IMR-90 (cell line): ENCODE measurements around the gene SYTL3. TPM values are rescaled to one million over a fixed set of nuclear protein-coding genes. Genes with fewer than 3 reads are reported as not detected.

Source experiments
- ATAC-seq: fragments of 200-7000 bp; cut with Tn5 transposase; 2 replicates; pipeline ENCODE4 v1.9.1; 2020; ENCODE audit warnings: low read depth, mild to moderate bottlenecking, moderate library complexity
- BruUV-seq: library from RNA; stranded (reverse); fragments of 400-500 nt; replicated peaks from 2 replicates; lab custom pipeline; 2021; lab: Mats Ljungman, UMichigan
- CTCF ChIA-PET: fragments of 300-600 bp; formaldehyde crosslinking; extraction: SDS; loops from one replicate; lab custom pipeline; 2021; ENCODE audit warnings: antibody characterized with exemption; lab: Yijun Ruan, JAX
- POLR2A ChIA-PET: fragments of 300-600 bp; sonication (Branson Sonifier 250); formaldehyde crosslinking; loops from one replicate; lab custom pipeline; 2022; ENCODE audit warnings: antibody characterized with exemption; ENCODE audit not compliant: unreplicated experiment; lab: Charles Lee
- DNase-seq: peaks from one replicate; pipeline ENCODE4 v3.0.0; 2013
- H2AFZ ChIP-seq: replicated peaks from 2 replicates; pipeline ENCODE3; 2013; ENCODE audit warnings: low read length, mild to moderate bottlenecking; ENCODE audit not compliant: poor library complexity
- H2AK5ac ChIP-seq: 2 replicates; pipeline ENCODE4 v1.6.1; 2013; ENCODE audit warnings: low read depth, low read length, inconsistent platforms
- H2AK9ac ChIP-seq: replicated peaks from 2 replicates; pipeline ENCODE3; 2013; ENCODE audit warnings: mild to moderate bottlenecking, low read depth, low read length, moderate library complexity; ENCODE audit not compliant: poor library complexity
- H2BK120ac ChIP-seq: 2 replicates; pipeline ENCODE4 v1.6.1; 2013; ENCODE audit warnings: low read depth, low read length, inconsistent platforms
- H2BK15ac ChIP-seq: 3 replicates; pipeline ENCODE4 v1.6.1; 2013; ENCODE audit warnings: low read depth, low read length, inconsistent platforms
- H2BK20ac ChIP-seq: 2 replicates; pipeline ENCODE4 v1.6.1; 2013; ENCODE audit warnings: low read depth, mild to moderate bottlenecking, inconsistent platforms, low read length, moderate library complexity
- H2BK5ac ChIP-seq: 2 replicates; pipeline ENCODE4 v1.6.1; 2013; ENCODE audit warnings: mild to moderate bottlenecking, low read depth, low read length, inconsistent platforms; ENCODE audit not compliant: poor library complexity, severe bottlenecking
- H3K14ac ChIP-seq: replicated peaks from 2 replicates; pipeline ENCODE4 v1.6.1; 2013; ENCODE audit warnings: low read depth, low read length, inconsistent platforms
- H3K18ac ChIP-seq: 2 replicates; pipeline ENCODE4 v1.6.1; 2013; ENCODE audit warnings: low read depth, low read length, control low read depth
- H3K23ac ChIP-seq: 2 replicates; pipeline ENCODE4 v1.6.1; 2013; ENCODE audit warnings: low read depth, low read length, inconsistent platforms
- H3K27ac ChIP-seq: 2 replicates; pipeline ENCODE4 v1.5.1; 2013; ENCODE audit warnings: mild to moderate bottlenecking, control low read depth, low read length; ENCODE audit not compliant: insufficient read depth
- H3K27me3 ChIP-seq: 2 replicates; pipeline ENCODE4 v1.6.1; 2013; ENCODE audit warnings: low read length; ENCODE audit not compliant: control insufficient read depth, insufficient read depth
- H3K36me3 ChIP-seq: 2 replicates; pipeline ENCODE4 v1.6.1; 2013; ENCODE audit warnings: low read length, mixed read lengths; ENCODE audit not compliant: control insufficient read depth, insufficient read depth
- H3K4ac ChIP-seq: 2 replicates; pipeline ENCODE4 v1.6.1; 2013; ENCODE audit warnings: low read depth, low read length, inconsistent platforms
- H3K4me1 ChIP-seq: 2 replicates; pipeline ENCODE4 v1.6.1; 2013; ENCODE audit warnings: low read length, mixed read lengths; ENCODE audit not compliant: control insufficient read depth, insufficient read depth
- H3K4me2 ChIP-seq: 2 replicates; pipeline ENCODE4 v1.6.1; 2013; ENCODE audit warnings: low read depth, mild to moderate bottlenecking, control low read depth, low read length, moderate library complexity
- H3K4me3 ChIP-seq: 2 replicates; pipeline ENCODE4 v1.5.1; 2013; ENCODE audit warnings: low read depth, mild to moderate bottlenecking, control low read depth, low read length, moderate library complexity; ENCODE audit not compliant: insufficient read depth
- H3K56ac ChIP-seq: 2 replicates; pipeline ENCODE4 v1.6.1; 2013; ENCODE audit warnings: low read length, inconsistent platforms; ENCODE audit not compliant: insufficient read depth; ENCODE audit errors: extremely low read depth
- H3K79me1 ChIP-seq, 2 experiments: 2 replicates each; pipeline ENCODE4 v1.6.1; 2013; ENCODE audit warnings: low read length in 2 of 2, inconsistent platforms in 1 of 2, low read depth in 1 of 2
- H3K9ac ChIP-seq: 2 replicates; pipeline ENCODE4 v1.6.1; 2013; ENCODE audit warnings: low read depth, low read length, control low read depth
- H3K9me1 ChIP-seq: 2 replicates; pipeline ENCODE4 v1.6.1; 2013; ENCODE audit warnings: low read length, inconsistent platforms; ENCODE audit not compliant: insufficient read depth
- H3K9me3 ChIP-seq: 2 replicates; pipeline ENCODE4 v1.6.1; 2013; ENCODE audit warnings: low read length; ENCODE audit not compliant: control insufficient read depth, insufficient read depth
- H4K20me1 ChIP-seq: 2 replicates; pipeline ENCODE4 v1.6.1; 2013; ENCODE audit warnings: low read length, inconsistent platforms; ENCODE audit not compliant: insufficient read depth
- H4K5ac ChIP-seq: 2 replicates; pipeline ENCODE4 v1.6.1; 2013; ENCODE audit warnings: mild to moderate bottlenecking, low read depth, low read length, control low read depth
- H4K8ac ChIP-seq, 2 experiments: 2 replicates each; pipeline ENCODE4 v1.6.1; 2013; ENCODE audit warnings: low read depth in 2 of 2, low read length in 2 of 2, control low read depth in 1 of 2, inconsistent platforms in 1 of 2
- H4K91ac ChIP-seq: 2 replicates; pipeline ENCODE4 v1.6.1; 2013; ENCODE audit warnings: low read depth, low read length, inconsistent platforms; ENCODE audit not compliant: insufficient read depth
- CEBPB ChIP-seq: IDR thresholded peaks from 2 replicates; pipeline ENCODE4 v1.6.1; 2012; ENCODE audit warnings: low read depth, low read length, improper control_type of control experiment
- WGBS, 2 experiments: methylation state at CpG; one replicate each; pipeline versions ENCODE4 v1.1.5 to v1.1.7; 2013; ENCODE audit warnings: missing lambda C conversion rate in 2 of 2; ENCODE audit not compliant: insufficient read length in 1 of 2; ENCODE audit errors: extremely low coverage in 2 of 2; 5-methylcytosine and 5-hydroxymethylcytosine counted together
- dilution Hi-C: fragments of 300-500 bp; cut with HindIII; formaldehyde crosslinking; loops from one replicate; pipeline ENCODE4 v1.14.3; 2018; ENCODE audit warnings: low sequenced_read_pairs; ENCODE audit not compliant: unreplicated experiment
- in situ Hi-C: fragments of 300-500 bp; cut with MboI; formaldehyde crosslinking; loops from 3 replicates; pipeline ENCODE4 v1.14.3; 2019; ENCODE audit warnings: low sequenced_read_pairs, inconsistent platforms, mixed read lengths
- intact Hi-C: fragments of 100-400 bp; cut with micrococcal nuclease; formaldehyde crosslinking; loops from 2 replicates; pipeline ENCODE4 v1.10.0; 2022
- polyA plus RNA-seq, 3 experiments: library from polyadenylated mRNA; depleted of rRNA; stranded (reverse); fragments of >200 nt; gene quantifications; 2 replicates each; pipeline ENCODE4 v1.2.3, GENCODE V29; 2012; ENCODE audit warnings: low replicate concordance in 1 of 3
- total RNA-seq: library from RNA; depleted of rRNA; stranded (reverse); fragments of >200 nt; gene quantifications from 2 replicates; pipeline ENCODE4 v1.2.3, GENCODE V29; 2012
- TF ChIP-seq, protein P1 (sequence below): fragments of 150-350 bp; IDR thresholded peaks from 2 replicates; pipeline ENCODE4 v1.6.1; 2017; ENCODE audit warnings: mild to moderate bottlenecking, antibody characterized with exemption, low read length, low read depth
- TF ChIP-seq, protein P2 (sequence below): conservative IDR thresholded peaks from 2 replicates; pipeline ENCODE4 v1.5.1; 2012; ENCODE audit warnings: mild to moderate bottlenecking, low read depth, low read length, improper control_type of control experiment

The SYTL3 gene
- total and polyA plus RNA-seq, 2 of the 4 experiments (the other 2 are of a cell fraction): 2.9 to 4.3 TPM

DNA sequence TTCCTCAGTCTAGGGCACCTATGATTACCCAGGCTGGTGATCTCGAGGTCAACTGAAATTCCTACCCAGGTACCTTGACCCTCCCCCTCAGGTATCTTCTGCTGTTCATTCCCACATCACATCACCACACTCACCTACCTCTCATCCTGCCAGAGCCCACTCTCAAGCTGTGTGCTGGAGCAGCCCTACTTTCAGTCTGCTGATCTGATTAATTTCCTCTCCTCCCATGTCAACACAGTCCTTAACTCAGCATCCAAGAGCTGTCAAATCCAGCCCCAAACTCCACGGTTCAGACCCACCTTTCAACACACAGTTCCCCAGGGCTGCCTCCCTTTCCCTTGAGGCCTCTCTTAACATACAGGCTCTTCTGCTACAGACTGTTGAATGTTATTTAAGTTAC lies 126.9 kb downstream of the SYTL3 start:
- no TSS peak for BruUV-seq
- in situ Hi-C loops (no loop called here), dilution Hi-C loops (no loop called here), intact Hi-C loops (no loop called here)
- Histone ChIP-seq H3K27ac (no peak overlapping the region), H3K4me1 (no peaks in the 10 kb centered on the region), H3K56ac (no peak overlapping the region), H4K5ac (no peak overlapping the region), H3K9me1 (peaks cover 5% of the 10 kb centered on the region; the same call in 1 of the 2 replicates), H3K79me1 (peaks cover 25 to 30% of the 10 kb centered on the region in 2 experiments), H3K18ac (no peak overlapping the region), H2BK120ac (no peak overlapping the region), H2BK5ac (no peak overlapping the region), H4K20me1 (no peaks in the 10 kb centered on the region), H3K4ac (no peak overlapping the region), H3K36me3 (peaks cover 36% of the 10 kb centered on the region), H2BK20ac (no peak overlapping the region), H3K9me3 (no peaks in the 10 kb centered on the region), H4K91ac (no peak overlapping the region), H3K9ac (no peak overlapping the region), H3K23ac (no peak overlapping the region), H3K27me3 (no peaks in the 10 kb centered on the region), H3K4me2 (no peak overlapping the region), H4K8ac (no peak overlapping the region), H3K4me3 (no peak overlapping the region), H2AK5ac (no peak overlapping the region), H3K14ac (no peak overlapping the region), H2BK15ac (no peak overlapping the region), H2AFZ (no peak overlapping the region), H2AK9ac (no peak overlapping the region)
- no peak for DNase-seq
- CTCF ChIA-PET: interaction anchor here (0.6 kb wide), 1 partner anchor 1120 kb away, joined by 3 read pairs; no protein-coding TSS in a partner anchor
- WGBS, 2 experiments: 100% methylated on average over 1 of the region's 2 CpGs; no CpG with 5 or more reads in 1 of the 2 experiments
- ATAC-seq: no peak
- TF ChIP-seq CEBPB: no peak
- TF ChIP-seq, protein P1, sequence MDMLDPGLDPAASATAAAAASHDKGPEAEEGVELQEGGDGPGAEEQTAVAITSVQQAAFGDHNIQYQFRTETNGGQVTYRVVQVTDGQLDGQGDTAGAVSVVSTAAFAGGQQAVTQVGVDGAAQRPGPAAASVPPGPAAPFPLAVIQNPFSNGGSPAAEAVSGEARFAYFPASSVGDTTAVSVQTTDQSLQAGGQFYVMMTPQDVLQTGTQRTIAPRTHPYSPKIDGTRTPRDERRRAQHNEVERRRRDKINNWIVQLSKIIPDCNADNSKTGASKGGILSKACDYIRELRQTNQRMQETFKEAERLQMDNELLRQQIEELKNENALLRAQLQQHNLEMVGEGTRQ: no peak
- TF ChIP-seq, protein P2, sequence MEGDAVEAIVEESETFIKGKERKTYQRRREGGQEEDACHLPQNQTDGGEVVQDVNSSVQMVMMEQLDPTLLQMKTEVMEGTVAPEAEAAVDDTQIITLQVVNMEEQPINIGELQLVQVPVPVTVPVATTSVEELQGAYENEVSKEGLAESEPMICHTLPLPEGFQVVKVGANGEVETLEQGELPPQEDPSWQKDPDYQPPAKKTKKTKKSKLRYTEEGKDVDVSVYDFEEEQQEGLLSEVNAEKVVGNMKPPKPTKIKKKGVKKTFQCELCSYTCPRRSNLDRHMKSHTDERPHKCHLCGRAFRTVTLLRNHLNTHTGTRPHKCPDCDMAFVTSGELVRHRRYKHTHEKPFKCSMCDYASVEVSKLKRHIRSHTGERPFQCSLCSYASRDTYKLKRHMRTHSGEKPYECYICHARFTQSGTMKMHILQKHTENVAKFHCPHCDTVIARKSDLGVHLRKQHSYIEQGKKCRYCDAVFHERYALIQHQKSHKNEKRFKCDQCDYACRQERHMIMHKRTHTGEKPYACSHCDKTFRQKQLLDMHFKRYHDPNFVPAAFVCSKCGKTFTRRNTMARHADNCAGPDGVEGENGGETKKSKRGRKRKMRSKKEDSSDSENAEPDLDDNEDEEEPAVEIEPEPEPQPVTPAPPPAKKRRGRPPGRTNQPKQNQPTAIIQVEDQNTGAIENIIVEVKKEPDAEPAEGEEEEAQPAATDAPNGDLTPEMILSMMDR: no peak
- POLR2A ChIA-PET: no interaction called here
